GM12874 (cell line): ENCODE data around the gene NEDD4L.

Experiments
- CTCF ChIP-seq: IDR thresholded peaks from 2 replicates; pipeline ENCODE4 v1.5.1; 2011; ENCODE audit warnings: low read depth, mild to moderate bottlenecking, control low read depth, low read length, moderate library complexity; ENCODE audit not compliant: insufficient read depth

The NEDD4L gene

GRCh38 chr18:58148954-58149471 is 105.0 kb downstream of the NEDD4L start:
- TF ChIP-seq CTCF: no peak

- no peak for TF ChIP-seq CTCF
These were observed 106.7 kb downstream of the NEDD4L start for GRCh38 chr18:58150772-58151171.

DNA sequence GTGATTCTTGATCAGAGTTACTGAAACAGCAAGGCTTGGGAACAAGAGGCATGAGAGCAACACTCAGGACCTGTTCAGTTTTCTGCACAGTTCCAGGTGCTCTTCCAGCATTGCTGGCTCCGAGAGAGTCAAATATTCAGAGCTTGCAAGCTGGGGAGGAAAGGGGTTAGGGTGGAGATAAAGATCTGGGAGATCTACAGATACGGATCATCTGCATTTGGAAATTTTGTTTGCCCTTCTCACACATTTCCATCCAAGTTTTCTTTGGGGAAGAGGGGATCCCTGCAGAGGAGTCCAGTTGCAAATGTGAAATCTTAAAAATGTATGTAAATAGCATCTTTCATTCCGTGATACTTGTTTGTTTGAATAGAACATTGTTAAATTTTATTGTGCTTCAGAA is 108.2 kb downstream of the NEDD4L start:
- TF ChIP-seq CTCF: no peak

DNA sequence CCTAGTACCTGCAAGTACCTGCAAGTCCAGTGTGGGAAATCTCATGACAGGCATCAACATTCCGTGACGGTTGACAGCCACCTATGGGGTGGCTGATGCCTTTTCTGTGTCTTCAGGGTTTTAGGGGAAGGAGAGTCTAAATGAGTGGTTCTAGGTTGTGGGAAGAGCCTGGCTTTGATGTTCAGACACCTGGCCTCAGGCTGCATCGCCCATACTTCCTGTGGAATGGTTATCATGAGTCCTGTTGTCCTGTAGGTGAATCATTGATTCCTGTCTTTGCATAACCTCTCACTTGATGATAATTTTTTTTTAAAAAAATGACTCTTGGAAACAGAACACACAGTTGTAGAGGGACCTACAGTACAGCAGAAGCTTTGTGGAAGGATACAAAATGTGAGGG is 108.9 kb downstream of the NEDD4L start:
- TF ChIP-seq CTCF: no peak

DNA sequence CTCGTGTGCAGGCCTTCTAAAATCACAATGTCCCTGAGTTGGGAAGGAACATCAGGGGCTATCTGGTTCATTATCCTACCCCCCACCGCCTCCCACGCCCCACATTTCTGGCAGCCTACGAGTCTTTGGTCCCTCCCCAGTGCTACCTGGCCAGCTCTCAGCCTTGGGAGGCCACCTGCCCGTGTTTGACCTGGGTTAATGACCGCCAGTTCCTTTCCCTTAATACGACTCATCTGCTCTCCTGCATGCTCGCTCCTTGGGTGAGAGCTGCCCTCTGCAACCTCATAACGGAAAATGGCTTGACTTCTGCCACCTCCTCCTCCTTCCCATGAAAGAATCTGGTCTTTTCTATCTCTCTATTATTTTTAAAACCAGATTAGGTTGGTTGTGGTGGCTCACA is 112.5 kb downstream of the NEDD4L start:
- no peak for TF ChIP-seq CTCF

DNA sequence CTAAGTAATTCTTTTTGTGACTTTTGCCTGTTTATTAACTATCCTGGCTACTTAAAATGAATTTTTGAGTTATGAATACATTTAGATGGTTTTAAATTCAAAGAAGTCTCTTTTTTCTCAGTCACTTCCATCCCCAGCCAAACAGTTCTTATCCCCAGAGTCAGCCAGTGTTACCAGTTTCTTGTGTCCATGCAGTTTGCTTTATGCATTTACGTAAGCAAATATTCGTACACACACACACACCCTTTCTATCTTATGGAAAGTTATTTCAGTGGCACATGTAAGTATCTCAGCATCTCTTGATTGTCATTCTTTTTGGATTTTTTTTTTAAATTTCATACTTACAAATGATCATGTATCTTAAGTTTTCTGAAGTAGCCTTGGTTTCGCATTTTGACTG is 113.2 kb downstream of the NEDD4L start:
- no peak for TF ChIP-seq CTCF

GRCh38 chr18:58158008-58158407 is 114.0 kb downstream of the NEDD4L start:
- no peak for TF ChIP-seq CTCF

DNA sequence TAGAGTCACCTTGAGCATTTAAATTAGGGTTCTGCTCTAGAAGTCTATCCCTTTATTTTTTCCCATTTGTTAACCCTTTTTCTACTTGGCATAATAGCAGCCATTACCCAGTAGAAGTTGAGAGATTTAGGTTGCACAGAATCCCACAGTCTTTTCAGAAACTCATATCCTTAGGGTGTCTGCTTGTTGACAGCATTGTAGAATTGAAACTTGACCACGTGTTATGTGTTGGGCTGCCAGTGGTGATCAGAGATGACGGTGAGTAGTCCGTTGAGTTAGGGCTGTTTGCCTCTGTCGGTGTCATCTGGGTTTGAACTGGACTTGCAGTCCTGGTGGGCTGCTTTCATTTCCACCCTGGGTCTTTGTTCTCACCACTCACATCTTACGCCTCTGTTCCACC is 114.4 kb downstream of the NEDD4L start:
- no peak for TF ChIP-seq CTCF
